Adrenal gland (tissue), 12 donors: ENCODE measurements around the gene AMT. TPM values are rescaled to one million over a fixed set of nuclear protein-coding genes. Genes with fewer than 3 reads are reported as not detected.

Experiments used
- DNase-seq, 7 donors: peaks; one replicate each; pipeline ENCODE4 v3.0.0-alpha.2; 2019 to 2020
- H3K27ac ChIP-seq, 5 donors: fragments of 200-600 bp; sonication (generic) in 4 of 5; 1 replicate in 3 of 5; 2 replicates in 2 of 5; pipeline versions ENCODE4 v1.5.1 to v1.8.0; 2016 to 2020; ENCODE audit warnings: mild to moderate bottlenecking in 1 of 5
- H3K27me3 ChIP-seq: fragments of 200-600 bp; 2 replicates; pipeline ENCODE4 v1.8.0; 2021
- H3K36me3 ChIP-seq, 2 donors: fragments of 200-600 bp; replicated peaks in 1 of 2; 1 replicate in 1 of 2; 2 replicates in 1 of 2; pipeline versions ENCODE4 v1.5.1 to v1.8.0; 2018 to 2022
- H3K4me1 ChIP-seq, 2 donors: fragments of 200-600 bp; replicated peaks in 1 of 2; 1 replicate in 1 of 2; 2 replicates in 1 of 2; pipeline versions ENCODE4 v1.5.1 to v1.8.0; 2018 to 2021
- H3K4me3 ChIP-seq, 4 donors: fragments of 200-600 bp; sonication (generic) in 3 of 4; one replicate each; pipeline ENCODE4 v1.5.1; 2016 to 2018
- H3K9me3 ChIP-seq, 3 donors: fragments of 200-600 bp; sonication (generic) in 1 of 3; replicated peaks in 1 of 3; 1 replicate in 2 of 3; 2 replicates in 1 of 3; pipeline versions ENCODE4 v1.5.1 to v1.8.0; 2016 to 2021
- POLR2A ChIP-seq, 2 donors: fragments of 450-650 bp; IDR thresholded peaks; one replicate each; pipeline ENCODE4 v1.6.1; 2017; ENCODE audit warnings: antibody characterized with exemption in 2 of 2, mild to moderate bottlenecking in 2 of 2, moderate library complexity in 1 of 2
- WGBS, 4 donors: extraction: QIAGEN DNeasy Blood & Tissue Kit in 2 of 4; methylation state at CpG; one replicate each; pipeline versions ENCODE4 v1.1.5 to v1.1.7; 2013 to 2017; 5-methylcytosine and 5-hydroxymethylcytosine counted together
- intact Hi-C, 2 donors: fragments of 100-400 bp; cut with DNase I; formaldehyde crosslinking; loops; one replicate each; pipeline versions ENCODE4 v1.14.1 to v1.15.0; 2022 to 2023
- polyA plus RNA-seq, 3 donors: library from polyadenylated mRNA; stranded (reverse); fragments of 200-250 nt in 2 of 3; fragments of 350-450 nt in 1 of 3; fragmentation: Illumina TruSeq in 1 of 3; extraction: RNeasy Lipid Tissue Mini Kit (QIAGEN cat#74804) in 1 of 3; gene quantifications; one replicate each; pipeline ENCODE4 v1.2.3, GENCODE V29; 2013 to 2014
- small RNA-seq, 2 donors: library from RNA; depleted of rRNA; stranded (forward); fragments of <200 nt; gene quantifications; one replicate each; pipeline ENCODE3, GENCODE V24; 2016
- total RNA-seq, 9 donors: library from RNA; depleted of rRNA in 4 of 9; stranded (reverse); fragments of >200 nt in 4 of 9; fragments of 120-200 nt in 1 of 9; fragmentation: NEBNext Ultra II Directional in 1 of 9; extraction: Animal tissue kit (Norgen Biotek cat#: 25700) in 1 of 9; gene quantifications; one replicate each; pipeline versions ENCODE4 v1.1.0 to v1.2.4, GENCODE V29; 2013 to 2023
- TF ChIP-seq, protein P1 (sequence below), 6 experiments: fragments of 450-650 bp in 4 of 6; fragments of 200-600 bp in 2 of 6; sonication (generic) in 1 of 6; IDR thresholded peaks; 1 replicate in 5 of 6; 2 replicates in 1 of 6; pipeline versions ENCODE4 v1.5.1 to v1.8.0; 2016 to 2021; ENCODE audit warnings: antibody characterized with exemption in 6 of 6, mild to moderate bottlenecking in 2 of 6, moderate library complexity in 1 of 6
- donor health status: healthy with polysubstance abuse.
- donor health status: Bipolar disorder and iron deficiency.
- donor health status: DM: yes; HTN: yes; CAD: no.
- donor health status: DM: no; HTN: no; CAD: no.
- donor health status: DM: no; HTN: no; CAD: no.
- donor health status: DM: yes; HTN: yes; CAD: no.

Gene AMT
- total and polyA plus RNA-seq, 12 donors = 5.6 to 55.8 (median 20.7) TPM

GRCh38 chr3:49370585-49371290 is 51.5 kb downstream of the AMT start:
- intact Hi-C loops = no loop called here
- TF ChIP-seq, protein P1, sequence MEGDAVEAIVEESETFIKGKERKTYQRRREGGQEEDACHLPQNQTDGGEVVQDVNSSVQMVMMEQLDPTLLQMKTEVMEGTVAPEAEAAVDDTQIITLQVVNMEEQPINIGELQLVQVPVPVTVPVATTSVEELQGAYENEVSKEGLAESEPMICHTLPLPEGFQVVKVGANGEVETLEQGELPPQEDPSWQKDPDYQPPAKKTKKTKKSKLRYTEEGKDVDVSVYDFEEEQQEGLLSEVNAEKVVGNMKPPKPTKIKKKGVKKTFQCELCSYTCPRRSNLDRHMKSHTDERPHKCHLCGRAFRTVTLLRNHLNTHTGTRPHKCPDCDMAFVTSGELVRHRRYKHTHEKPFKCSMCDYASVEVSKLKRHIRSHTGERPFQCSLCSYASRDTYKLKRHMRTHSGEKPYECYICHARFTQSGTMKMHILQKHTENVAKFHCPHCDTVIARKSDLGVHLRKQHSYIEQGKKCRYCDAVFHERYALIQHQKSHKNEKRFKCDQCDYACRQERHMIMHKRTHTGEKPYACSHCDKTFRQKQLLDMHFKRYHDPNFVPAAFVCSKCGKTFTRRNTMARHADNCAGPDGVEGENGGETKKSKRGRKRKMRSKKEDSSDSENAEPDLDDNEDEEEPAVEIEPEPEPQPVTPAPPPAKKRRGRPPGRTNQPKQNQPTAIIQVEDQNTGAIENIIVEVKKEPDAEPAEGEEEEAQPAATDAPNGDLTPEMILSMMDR (IDR thresholded peaks at IDR 0.05) = no peak
- no peak for TF ChIP-seq POLR2A (IDR thresholded peaks at IDR 0.05)
- Histone ChIP-seq H3K27ac (peak overlapping the region in 1 of 5 donors; percentile 35), H3K36me3 (peaks cover 0 to 82% of the 10 kb centered on the region in 2 donors), H3K4me1 (peaks cover 8 to 19% of the 10 kb centered on the region in 2 donors), H3K9me3 (no peaks in the 10 kb centered on the region), H3K4me3 (no peak overlapping the region), H3K27me3 (no peaks in the 10 kb centered on the region)
- 88 to 91% (median 89%) methylated on average over 6 of the region's 6 CpGs for WGBS, 4 donors
- DNase-seq = no peak

Small RNA genes within 50 kb of the gene (small RNA-seq; reads per million reads assigned to genes)
- gene RNA5SP130 = 0 reads per million in 2 donors

Other genes starting within 250 kb of the AMT start
- 1 to 10 TPM; 3.4 to 7.4 (median 5.3) TPM for gene C3orf62, start 145.2 kb downstream of the AMT start, total RNA-seq
- 10 to 100 TPM in 2 of 3 donors, 1 to 10 TPM in 1; 7.9 to 17.9 (median 15.1) TPM for gene C3orf62, start 145.2 kb downstream of the AMT start, polyA plus RNA-seq
- 10 to 100 TPM; 14.2 to 56.9 (median 39.0) TPM for gene USP4, start 82.4 kb downstream of the AMT start, total RNA-seq
- gene USP4, start 82.4 kb downstream of the AMT start, polyA plus RNA-seq = 10 to 100 TPM; 41.4 to 71.0 (median 53.4) TPM
- gene GPX1, start 64.1 kb downstream of the AMT start, total RNA-seq = 1,000 to 10,000 TPM in 2 of 9 donors, 100 to 1,000 TPM in 7; 339 to 1,200 (median 514) TPM
- 100 to 1,000 TPM in 2 of 3 donors, 10 to 100 TPM in 1; 60.3 to 942 (median 567) TPM for gene GPX1, start 64.1 kb downstream of the AMT start, polyA plus RNA-seq
- gene RHOA, start 10.5 kb downstream of the AMT start, total RNA-seq = 100 to 1,000 TPM; 215 to 913 (median 430) TPM
- gene RHOA, start 10.5 kb downstream of the AMT start, polyA plus RNA-seq = 100 to 1,000 TPM; 185 to 796 (median 189) TPM
- 10 to 100 TPM; 31.5 to 83.3 (median 46.0) TPM for gene TCTA, start 10.1 kb downstream of the AMT start, total RNA-seq
- 100 to 1,000 TPM in 1 of 3 donors, 10 to 100 TPM in 2; 26.9 to 116 (median 33.7) TPM for gene TCTA, start 10.1 kb downstream of the AMT start, polyA plus RNA-seq
- gene NICN1, start 6.9 kb upstream of the AMT start, total RNA-seq = 10 to 100 TPM in 8 of 9 donors, 1 to 10 TPM in 1; 9.2 to 58.6 (median 19.6) TPM
- 1 to 10 TPM; 8.8 to 9.9 (median 9.2) TPM for gene NICN1, start 6.9 kb upstream of the AMT start, polyA plus RNA-seq
- 100 to 1,000 TPM in 2 of 9 donors, 10 to 100 TPM in 7; 32.9 to 173 (median 78.9) TPM for gene DAG1, start 47.8 kb upstream of the AMT start, total RNA-seq
- gene DAG1, start 47.8 kb upstream of the AMT start, polyA plus RNA-seq = 10 to 100 TPM in 1 of 3 donors, 1 to 10 TPM in 2; 9.1 to 41.4 (median 9.1) TPM
- gene BSN, start 132.0 kb upstream of the AMT start, total RNA-seq = 1 to 10 TPM in 8 of 9 donors, under 1 TPM in 1; 0.72 to 4.6 (median 1.6) TPM
- 1 to 10 TPM in 2 of 3 donors, under 1 TPM in 1; 0.27 to 3.9 (median 1.3) TPM for gene BSN, start 132.0 kb upstream of the AMT start, polyA plus RNA-seq